G401 (cell line): ENCODE results near the gene INPP4B. TPM values are rescaled to one million over a fixed set of nuclear protein-coding genes. Genes with fewer than 3 reads are reported as not detected.

Source experiments
- DNase-seq: peaks from one replicate; pipeline ENCODE4 v3.0.0-alpha.2; 2015; ENCODE audit warnings: low spot score
- in situ Hi-C: cut with HindIII; loops from 2 replicates; pipeline ENCODE4 v1.10.0; 2016; ENCODE audit warnings: low sequenced_read_pairs, mixed read lengths
- total RNA-seq: library from RNA; depleted of rRNA; stranded (reverse); fragments of >200 nt; shearing (Covaris generic); gene quantifications from 2 replicates; pipeline ENCODE4 v1.2.3, GENCODE V29; 2014

INPP4B gene
- total RNA-seq, 1 experiment from 2014 or later = 70.7 TPM

DNA sequence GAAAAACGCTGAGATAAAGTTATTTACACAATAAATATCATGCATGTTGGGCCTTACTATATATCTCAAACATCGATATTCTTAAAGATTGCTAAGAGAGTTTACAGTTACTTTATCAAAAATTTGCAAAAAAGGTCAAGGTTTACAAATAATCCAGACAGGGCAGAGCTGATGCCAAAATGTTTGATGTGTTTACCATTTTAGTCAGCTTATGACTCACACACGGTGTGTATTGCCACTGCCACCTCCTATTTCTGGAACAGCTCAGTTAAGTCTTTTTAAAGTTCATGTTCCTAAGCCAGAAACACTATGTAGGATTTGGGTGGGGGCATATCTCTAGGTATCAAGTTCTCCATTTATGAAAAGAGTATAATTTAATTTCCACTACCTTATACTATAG is 580.6 kb downstream of the INPP4B start:
- in situ Hi-C loops = no loop called here
- no peak for DNase-seq

DNA sequence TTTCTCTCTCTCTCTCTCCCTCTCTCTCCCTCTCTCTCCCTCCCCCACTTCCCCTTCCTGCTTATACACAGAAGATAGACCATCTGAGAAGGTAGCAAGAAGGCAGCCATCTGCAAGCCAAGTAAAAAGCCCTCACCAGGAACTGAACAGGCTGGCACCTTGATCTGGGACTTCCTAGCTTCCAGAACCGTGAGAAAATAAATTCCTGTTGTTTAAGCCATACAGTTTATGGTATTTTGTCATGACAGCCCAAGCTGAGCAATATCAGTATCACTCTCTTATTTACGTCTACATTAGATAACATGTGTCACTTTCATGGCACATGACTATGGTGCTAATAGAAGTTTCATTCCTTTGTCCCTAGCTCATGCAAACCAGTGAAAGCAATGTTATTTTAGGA is 581.1 kb downstream of the INPP4B start:
- in situ Hi-C loops = no loop called here
- DNase-seq = no peak

GRCh38 chr4:142262956-142263355 is 583.1 kb downstream of the INPP4B start:
- in situ Hi-C loops = no loop called here
- DNase-seq = no peak

GRCh38 chr4:142248946-142249345 is 597.2 kb downstream of the INPP4B start:
- DNase-seq = no peak
- in situ Hi-C loops = no loop called here

DNA sequence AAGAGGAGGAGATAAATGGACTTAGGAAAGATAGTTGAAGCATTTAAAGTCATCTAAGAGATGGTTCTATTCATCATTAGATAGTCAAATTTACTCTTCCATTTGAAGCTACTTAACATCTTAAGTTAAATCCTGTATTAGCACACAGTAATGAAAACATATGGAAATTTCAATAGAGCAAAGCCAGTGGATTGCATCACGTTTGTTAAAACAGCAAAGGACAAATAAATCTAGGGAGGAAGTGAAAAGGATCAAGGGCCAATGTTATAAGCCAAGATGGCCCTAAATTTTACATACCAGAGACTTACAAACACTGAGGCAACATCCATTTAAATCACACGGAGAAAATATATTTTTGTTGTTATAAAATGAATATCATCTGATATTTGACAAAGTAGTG is 602.8 kb downstream of the INPP4B start:
- in situ Hi-C loops = no loop called here
- no peak for DNase-seq

DNA sequence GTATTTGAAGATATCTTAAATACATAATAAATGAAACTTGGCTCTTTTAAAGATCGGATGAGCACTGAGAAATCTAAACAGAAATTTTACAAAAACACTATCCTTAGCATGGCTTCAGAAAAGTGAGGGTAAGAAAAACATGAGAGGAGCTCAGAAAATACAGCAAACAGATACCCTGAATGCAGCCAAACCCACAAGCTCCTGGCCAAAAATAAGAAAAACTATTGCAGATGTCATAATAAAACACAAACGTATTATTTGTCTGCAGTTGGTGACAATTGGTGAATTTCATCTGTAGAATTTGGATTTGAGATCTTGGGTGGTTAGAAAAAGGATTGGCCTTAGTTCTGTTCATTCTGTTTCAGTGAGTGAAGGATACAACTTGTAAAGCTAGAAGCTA is 603.9 kb downstream of the INPP4B start:
- no peak for DNase-seq
- in situ Hi-C loops = no loop called here

- no peak for DNase-seq
- in situ Hi-C loops = no loop called here
Measured at GRCh38 chr4:142238589-142238988, 607.5 kb downstream of the INPP4B start.

- no peak for DNase-seq
- in situ Hi-C loops = no loop called here
Measured at GRCh38 chr4:142236268-142236667, 609.8 kb downstream of the INPP4B start.

GRCh38 chr4:142231787-142232186 is 614.3 kb downstream of the INPP4B start:
- no peak for DNase-seq
- in situ Hi-C loops = no loop called here

DNA sequence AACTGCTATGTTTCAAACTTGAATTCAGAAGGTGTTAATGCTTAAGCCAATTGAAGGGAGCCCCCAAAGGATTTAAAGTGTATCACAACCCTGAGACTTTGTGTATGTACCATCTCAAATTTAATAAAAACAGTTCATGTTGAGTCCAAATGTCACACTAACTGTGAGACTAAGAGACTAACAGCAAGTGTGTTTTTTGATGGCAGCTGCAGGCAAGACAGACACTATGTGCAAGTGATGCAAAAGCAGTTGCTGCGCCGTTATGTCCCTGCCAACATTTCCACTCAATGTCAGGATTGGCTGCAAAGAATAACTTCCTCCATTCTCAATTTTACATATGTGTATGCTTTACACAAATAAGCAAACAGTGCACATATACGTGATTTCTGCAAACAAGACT is 615.1 kb downstream of the INPP4B start:
- no peak for DNase-seq
- in situ Hi-C loops = no loop called here

DNA sequence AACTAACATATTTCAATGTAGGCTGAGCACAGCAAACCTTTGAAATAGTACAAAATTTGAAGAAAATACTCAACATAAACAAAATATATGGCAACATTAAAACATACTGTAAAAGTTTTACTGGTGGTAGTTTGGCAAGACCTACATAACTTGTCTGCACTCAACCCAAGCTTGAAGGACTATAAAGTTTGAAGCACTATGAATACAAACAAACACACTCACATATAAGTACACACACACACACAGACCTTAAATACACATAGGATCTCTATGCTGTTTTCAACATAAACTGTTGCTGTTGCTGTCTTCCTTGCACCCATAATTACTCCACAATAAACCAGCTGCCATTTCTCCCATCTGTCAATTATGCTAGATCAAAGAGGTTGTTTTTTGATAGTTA is 620.1 kb downstream of the INPP4B start:
- in situ Hi-C loops = no loop called here
- no peak for DNase-seq

DNA sequence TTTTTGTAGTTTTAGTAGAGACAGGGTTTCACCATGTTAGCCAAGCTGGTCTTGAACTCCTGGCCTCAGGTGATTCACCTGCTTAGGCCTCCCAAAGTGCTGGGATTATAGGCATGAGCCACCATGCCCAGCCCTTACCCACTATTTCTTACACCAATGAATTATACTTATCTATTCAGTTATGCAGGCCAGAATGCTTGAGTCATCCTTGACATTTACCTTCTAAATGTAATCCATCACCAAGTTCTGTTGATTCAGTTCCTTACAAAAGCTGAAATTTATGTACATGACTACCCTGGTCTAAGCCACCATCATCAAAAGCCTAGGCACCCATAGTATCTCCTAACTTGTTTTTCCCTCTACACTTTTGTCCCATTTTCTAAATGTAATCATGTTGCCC is 624.0 kb downstream of the INPP4B start:
- in situ Hi-C loops = no loop called here
- no peak for DNase-seq

DNA sequence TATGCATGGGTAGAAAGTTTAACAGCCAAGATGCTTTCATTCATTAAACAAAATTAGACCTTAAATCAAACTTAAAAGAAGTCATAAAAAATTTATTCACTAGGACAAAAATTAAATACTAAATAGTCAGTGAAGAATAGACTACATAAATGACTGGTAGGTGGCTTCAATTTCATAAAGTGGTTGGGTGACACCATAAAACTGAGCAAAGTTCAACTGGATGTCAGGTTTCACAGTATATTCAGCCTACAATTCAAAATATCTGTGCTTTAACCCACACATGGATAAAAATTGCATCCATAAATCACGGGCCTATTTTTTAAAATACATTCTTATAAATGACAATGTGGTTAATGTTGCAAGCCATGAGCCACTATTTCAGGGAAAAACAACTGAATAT is 627.4 kb downstream of the INPP4B start:
- no peak for DNase-seq
- in situ Hi-C loops = no loop called here

GRCh38 chr4:142211444-142211843 is 634.7 kb downstream of the INPP4B start:
- in situ Hi-C loops = no loop called here
- no peak for DNase-seq

- DNase-seq = no peak
- in situ Hi-C loops = no loop called here
Measured at GRCh38 chr4:142203505-142203904, 642.6 kb downstream of the INPP4B start.

- in situ Hi-C loops = no loop called here
- DNase-seq = no peak
Measured at GRCh38 chr4:142202404-142203332, 643.4 kb downstream of the INPP4B start.

DNA sequence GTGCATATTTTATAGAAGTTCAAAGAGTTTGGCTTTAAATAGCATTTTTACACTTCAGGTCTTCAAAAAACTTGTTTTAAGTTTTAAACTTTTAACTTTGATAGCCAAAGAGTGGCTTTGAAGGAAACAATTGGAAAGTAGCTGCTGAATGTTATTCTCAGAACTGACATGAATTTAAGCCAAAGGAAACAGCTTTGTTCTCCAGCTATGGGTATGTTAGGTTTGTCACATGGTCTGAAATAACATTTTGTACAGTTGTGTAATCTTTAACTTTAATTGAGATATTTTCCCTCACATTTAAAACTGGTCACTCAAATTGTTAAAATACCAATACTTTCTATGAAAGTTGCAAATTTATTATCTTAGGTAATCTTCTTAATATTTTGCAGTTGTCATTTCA is 645.1 kb downstream of the INPP4B start:
- DNase-seq = no peak
- in situ Hi-C loops = no loop called here

DNA sequence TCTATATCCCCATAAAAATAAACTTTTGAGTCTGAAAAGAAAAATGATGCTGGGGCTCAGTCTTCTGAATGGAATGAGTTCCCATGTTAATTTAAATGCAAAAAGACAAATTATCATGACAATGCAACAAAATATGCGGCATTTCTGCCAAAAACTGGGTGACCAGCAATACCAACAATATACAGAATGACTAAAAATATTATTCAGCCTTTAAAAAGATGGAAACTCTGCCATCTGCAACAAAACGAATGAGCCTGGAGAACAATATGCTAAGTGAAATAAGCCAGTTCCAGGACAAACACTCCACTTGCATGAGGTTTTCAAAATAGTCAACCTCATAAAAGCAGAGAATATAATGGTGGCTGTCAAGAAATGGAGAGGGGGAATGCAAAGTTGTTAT is 651.2 kb downstream of the INPP4B start:
- in situ Hi-C loops = no loop called here

GRCh38 chr4:142191901-142192300 is 654.2 kb downstream of the INPP4B start:
- in situ Hi-C loops = no loop called here
- DNase-seq = no peak

More for the DNA sequence above, 651.2 kb downstream of the INPP4B start:
- no peak for DNase-seq

- in situ Hi-C loops = no loop called here
Measured at GRCh38 chr4:142181021-142181420, 665.1 kb downstream of the INPP4B start.

GRCh38 chr4:142169216-142169615 is 676.9 kb downstream of the INPP4B start:
- in situ Hi-C loops = no loop called here
- DNase-seq = no peak

More at GRCh38 chr4:142181021-142181420, 665.1 kb downstream of the INPP4B start:
- no peak for DNase-seq
